Stimulated activated CD8-positive, alpha-beta memory T cell treated with anti-CD3 and anti-CD28 coated beads, Interleukin-7, amount 100 ng/mL, for 24 hours (primary cell): ENCODE data around the gene ABRACL.
"Not testable (repeated sequence)": the region's sequence is repeated elsewhere in the genome, so short reads cannot be mapped to it uniquely, and the experiment has no call there.

Source experiments
- DNase-seq: peaks from one replicate; pipeline ENCODE4 v3.0.0-alpha.2; 2020; ENCODE audit warnings: low read depth

Gene ABRACL

DNA sequence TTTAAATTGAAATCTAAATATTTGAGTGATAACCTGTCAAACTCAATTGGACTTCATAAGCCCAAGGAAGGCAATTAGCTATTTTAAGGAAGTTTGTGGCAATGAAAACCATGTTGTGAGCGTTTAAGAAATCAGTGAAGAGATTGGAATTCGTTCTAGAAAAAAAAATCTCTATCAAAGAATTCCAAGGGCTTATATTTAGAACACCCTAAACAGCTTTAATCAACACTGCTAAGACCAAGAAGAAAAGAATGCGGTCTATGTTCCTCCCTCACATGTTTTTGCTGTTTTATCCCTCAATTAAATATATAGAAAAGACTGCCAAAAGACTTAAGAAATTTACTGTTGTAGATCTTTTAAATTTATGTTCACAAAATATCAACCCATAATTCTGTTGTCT lies 16.6 kb upstream of the ABRACL start:
- no peak for DNase-seq

- no peak for DNase-seq
These were observed 15.3 kb upstream of the ABRACL start for GRCh38 chr6:139013185-139013800.

DNA sequence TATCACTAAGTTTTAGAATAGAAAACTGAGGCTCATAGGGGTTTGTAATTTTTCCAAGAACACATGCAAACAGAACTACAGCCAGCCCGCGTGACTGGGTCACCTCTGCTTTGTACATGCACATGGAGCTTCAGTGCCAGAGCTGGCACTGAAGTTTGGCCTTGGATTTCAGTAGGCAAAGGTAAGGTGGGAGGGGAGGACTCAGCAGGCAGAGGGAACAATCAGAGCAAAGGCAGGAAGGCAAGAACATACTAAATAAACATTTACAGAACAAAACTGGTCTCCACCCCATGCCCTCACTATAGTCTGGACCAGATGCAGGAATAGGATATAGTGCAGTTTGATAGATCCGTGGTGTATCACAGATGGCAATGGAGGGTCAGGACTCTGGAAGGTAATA lies 13.6 kb upstream of the ABRACL start:
- DNase-seq: no peak

DNA sequence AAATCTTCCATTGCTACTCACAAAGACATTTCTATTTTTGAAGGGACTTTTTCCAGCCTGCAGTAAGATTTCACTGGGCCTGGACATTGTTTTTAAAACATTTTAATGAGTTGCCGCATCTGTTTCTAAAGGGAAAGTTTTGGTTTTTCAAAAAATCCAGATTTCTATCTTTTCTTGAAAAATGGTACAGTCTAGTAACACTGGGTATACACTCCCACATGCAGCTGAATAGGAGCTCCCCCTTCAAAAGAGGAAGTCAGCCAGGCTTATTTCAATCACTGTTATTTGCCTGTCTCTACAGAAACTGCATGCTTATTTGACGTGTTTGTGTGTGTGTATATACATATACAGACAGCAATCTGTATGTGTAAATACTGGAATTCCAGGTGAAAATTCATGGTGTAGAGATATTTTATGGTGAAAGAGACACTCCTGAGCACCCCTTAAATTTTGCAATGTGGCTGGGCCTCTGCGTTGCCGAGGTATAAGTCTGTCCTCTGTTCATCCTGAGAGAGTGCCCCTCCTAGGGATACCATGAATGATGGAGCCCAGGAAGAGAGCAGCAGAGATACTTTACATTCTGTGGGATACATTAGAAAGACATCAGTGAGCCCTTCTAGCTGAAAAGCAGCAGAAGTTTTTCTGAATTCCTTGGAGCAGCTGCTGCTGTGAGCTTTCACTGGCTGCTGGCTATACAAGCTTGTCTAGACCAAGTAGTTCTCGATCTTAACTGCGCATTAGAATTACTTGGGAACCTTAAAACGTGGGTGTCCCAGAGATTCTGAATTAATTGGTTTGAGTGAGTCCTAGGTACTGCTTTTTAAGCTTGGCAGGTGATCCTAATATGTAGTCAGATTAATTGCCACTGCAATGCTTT lies 12.0 kb upstream of the ABRACL start:
- DNase-seq: no peak

GRCh38 chr6:139017227-139017626 lies 11.3 kb upstream of the ABRACL start:
- no peak for DNase-seq

DNA sequence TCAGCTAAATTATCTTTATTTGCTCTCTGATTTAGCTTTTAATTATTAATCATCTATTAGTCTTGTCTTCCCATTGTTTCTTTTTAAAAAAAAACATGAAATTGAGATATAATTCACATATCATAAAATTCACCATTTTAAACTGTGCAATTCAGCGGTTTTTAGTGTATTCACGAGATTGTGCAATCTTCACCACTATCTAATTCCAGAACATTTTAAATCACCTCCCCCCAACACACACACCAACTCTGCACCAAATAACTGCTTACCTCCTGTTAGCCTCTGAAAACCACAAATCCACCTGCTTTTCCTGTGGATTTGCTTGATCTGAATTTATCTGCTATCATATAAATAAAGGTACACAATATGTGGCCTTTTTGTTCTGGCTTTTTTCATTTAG lies 8.8 kb upstream of the ABRACL start:
- no peak for DNase-seq

DNA sequence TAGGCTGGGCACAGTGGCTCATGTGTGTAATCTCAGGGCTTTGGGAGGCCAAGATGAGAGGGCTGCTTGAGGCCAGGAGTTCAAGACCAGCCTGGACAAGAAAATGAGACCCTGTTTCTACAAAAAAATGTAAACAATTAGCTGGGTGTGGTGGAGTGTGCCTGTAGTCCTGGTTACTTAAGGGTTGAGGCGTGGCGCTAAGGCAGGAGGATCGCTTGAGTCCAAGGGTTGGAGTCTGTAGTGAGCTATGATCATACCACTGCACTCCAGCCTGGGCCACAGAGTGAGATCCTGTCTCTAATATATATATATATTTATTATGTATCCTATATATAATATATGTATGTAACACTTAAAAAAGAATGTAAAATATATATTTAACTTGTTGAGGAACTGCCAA lies 7.9 kb upstream of the ABRACL start:
- DNase-seq: no peak

DNA sequence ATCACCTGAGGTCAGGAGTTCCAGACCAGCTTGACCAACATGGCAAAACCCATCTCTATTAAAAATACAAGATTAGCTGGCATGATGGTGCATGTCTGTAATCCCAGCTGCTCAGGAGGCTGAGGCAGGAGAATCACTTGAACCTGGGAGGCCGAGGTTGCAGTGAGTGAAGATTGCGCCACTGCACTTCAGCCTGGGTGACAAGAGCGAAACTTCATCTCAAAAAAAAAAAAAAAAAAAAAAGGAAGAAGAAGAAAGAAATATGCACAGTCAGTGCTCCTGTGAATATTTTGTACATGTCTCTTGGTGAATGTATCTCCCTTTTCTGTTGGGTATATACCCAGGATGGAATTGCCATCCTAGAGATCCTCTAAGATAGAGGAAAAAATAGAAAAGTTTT lies 3.1 kb upstream of the ABRACL start:
- not testable (repeated sequence) for DNase-seq

GRCh38 chr6:139027620-139028182 lies 844 bp upstream of the ABRACL start:
- no peak for DNase-seq

GRCh38 chr6:139028215-139028657 lies 309 bp upstream of the ABRACL start:
- no peak for DNase-seq

DNA sequence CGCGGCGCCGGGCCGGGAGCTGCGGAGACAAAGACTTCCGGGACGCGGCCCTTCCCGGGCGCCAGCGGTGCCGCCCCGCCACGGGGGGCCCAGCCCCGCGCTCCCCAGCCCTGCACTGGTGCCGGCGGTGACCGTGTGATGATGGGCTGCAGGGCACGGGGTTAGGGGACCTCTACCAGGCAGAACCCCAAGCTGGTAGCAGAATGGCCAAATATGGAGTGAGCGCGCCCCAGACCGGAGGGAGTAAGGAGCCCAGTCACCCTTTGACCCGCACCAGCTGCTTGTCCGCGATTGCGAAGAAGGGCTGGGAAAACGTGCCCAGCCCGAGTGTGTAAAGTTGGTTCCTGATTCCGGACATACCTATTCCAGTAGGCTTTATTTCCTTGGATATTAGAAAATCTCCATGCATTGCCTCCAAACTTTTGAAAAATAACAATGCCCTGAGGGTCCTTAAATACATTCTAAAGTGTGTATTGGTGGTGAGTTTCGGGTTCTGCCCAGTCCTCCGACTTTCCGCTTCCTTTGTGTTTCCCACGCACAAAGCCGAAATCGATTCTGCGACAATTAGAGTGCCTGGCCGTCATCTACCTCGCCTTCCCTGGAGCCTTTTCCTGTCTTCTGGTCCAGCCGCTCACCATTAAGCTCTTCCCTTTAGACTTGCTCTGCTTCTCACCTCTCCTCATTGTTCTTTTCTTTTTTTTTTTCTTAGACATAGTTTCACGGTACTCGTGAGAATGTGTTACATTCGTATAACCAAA lies 1.1 kb downstream of the ABRACL start:
- DNase-seq: no peak

DNA sequence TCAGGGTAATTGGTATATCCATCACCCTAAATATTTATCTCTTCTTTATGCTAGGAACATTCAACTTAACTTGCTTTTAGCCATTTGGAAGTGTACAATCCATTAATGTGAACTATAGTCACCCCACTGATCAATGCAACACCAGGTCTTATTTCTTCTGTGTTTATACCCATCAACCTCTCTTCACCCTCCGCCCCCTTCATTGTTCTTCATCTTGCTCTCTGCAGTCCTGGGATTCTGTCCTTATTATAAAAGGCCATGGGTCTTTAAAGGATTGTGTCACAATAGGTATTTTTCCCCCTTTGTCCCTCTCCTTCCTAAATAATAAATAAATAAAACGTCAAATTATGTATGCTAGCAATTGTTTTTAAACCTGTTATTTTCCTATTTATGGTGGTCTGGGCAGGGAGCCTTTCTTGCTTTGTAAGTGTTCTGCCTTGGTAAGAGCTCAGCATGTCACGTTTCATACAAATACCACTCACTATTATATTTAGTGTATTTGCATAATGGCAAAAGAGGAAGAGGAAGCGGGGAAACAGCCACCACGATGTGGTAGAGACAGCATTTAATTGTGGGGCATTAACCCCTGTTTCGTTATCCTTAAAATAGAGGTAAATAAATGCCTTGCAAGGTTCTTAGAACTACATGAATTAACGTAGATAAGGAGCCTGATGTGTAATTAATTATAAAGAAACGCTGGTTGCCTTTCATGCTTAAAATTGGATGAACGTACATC lies 1.9 kb downstream of the ABRACL start:
- DNase-seq: no peak

- no peak for DNase-seq
These were observed 8.9 kb downstream of the ABRACL start for GRCh38 chr6:139037490-139037889.

- no peak for DNase-seq
These were observed 15.7 kb downstream of the ABRACL start for GRCh38 chr6:139044250-139044649.

- DNase-seq: no peak
These were observed 19.1 kb downstream of the ABRACL start for GRCh38 chr6:139047677-139048076.

- DNase-seq: not testable (repeated sequence)
These were observed 20.4 kb downstream of the ABRACL start for GRCh38 chr6:139048912-139049311.

DNA sequence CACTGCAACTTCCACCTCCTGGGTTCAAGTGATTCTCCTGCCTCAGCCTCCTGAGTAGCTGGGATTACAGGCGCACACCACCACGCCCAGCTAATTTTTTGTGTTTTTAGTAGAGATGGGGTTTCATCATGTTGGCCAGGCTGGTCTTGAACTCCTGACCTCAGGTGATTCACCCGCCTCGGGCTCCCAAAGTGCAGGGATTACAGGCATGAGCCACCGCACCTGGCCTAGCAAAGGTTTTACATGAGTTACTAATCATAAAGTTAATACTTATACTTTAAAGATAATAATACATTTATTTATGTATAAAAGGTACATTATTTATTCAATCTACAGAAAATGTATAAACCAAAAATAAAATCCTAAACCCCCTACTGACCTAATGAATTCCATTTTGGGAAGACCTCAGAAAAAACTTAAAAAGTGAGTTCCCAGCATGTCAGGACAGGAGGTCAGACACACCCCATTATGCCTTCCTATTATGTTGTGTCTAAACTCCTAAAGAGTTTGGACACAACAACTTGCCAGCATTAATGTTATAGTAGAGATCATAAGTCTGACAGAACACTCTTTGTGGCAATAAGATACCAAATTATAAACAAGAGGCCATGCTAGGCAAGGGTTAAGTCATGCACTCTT lies 21.7 kb downstream of the ABRACL start:
- not testable (repeated sequence) for DNase-seq

DNA sequence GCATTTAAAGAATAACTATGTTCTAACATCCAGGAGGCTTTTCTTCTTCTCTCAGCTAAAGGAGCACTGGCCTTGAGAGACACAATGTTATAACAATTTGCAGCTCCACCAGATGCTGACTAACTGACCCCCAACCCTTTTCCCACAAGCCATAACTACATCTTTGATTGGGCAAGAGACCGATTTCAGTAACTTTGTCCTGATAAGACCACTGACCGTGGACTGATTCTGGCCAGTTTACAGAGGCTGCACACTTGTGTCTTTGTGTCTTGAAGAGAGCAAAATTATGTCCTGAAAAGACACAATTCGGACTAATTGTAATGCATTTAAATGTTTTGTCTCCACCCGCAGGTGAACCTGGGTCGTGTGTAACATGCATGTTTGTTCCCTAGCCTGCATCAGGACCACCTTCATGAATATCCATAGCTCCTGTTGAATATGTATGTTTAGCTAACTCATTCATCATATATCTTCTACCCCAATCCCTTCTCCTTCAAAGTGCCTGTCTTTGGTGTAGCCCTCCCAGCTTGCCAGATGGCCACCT lies 22.3 kb downstream of the ABRACL start:
- DNase-seq: no peak

GRCh38 chr6:139051396-139052060 lies 23.0 kb downstream of the ABRACL start:
- DNase-seq: no peak

DNA sequence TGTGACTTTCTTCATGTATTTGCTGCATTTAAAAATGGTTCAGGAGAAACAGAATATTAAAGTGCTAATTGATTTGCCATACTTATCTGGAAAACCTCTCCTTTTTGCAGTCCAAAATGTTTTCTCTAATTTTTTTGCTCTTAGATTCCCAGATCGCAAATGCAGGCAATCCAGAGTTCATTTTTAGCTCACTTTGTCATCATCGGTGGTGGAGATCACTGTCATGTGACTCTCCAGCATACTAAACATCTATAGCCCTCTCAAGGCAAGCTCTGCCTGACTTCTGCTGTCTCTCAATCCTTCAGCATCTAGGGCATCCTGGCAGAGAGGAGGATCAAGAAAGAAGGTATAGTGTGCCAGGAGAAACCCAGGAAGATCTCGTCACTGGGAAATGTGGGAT lies 24.8 kb downstream of the ABRACL start:
- no peak for DNase-seq
